VCaP (cell line): ENCODE results near the gene ASB18.

Source experiments
- H3K27ac ChIP-seq: fragments of 450-650 bp; 2 replicates; pipeline ENCODE4 v1.5.1; 2017
- CTCF ChIP-seq: fragments of 450-650 bp; conservative IDR thresholded peaks from 2 replicates; pipeline ENCODE4 v1.5.1; 2017; ENCODE audit warnings: mild to moderate bottlenecking, moderate library complexity

ASB18 gene

GRCh38 chr2:236173036-236173728 is 91.0 kb downstream of the ASB18 start:
- no peak overlapping the region for H3K27ac ChIP-seq
- no peak for TF ChIP-seq CTCF

GRCh38 chr2:236172255-236173035 is 91.8 kb downstream of the ASB18 start:
- TF ChIP-seq CTCF: no peak
- H3K27ac ChIP-seq: no peak overlapping the region

- no peak for TF ChIP-seq CTCF
- no peak overlapping the region for H3K27ac ChIP-seq
Measured at GRCh38 chr2:236171680-236172254, 92.4 kb downstream of the ASB18 start.

GRCh38 chr2:236171181-236171679 is 93.0 kb downstream of the ASB18 start:
- TF ChIP-seq CTCF: no peak
- H3K27ac ChIP-seq: no peak overlapping the region

- no peak overlapping the region for H3K27ac ChIP-seq
Measured at GRCh38 chr2:236170590-236171165, 93.5 kb downstream of the ASB18 start.

GRCh38 chr2:236169741-236170589 is 94.2 kb downstream of the ASB18 start:
- H3K27ac ChIP-seq: no peak overlapping the region
- no peak for TF ChIP-seq CTCF

More at GRCh38 chr2:236170590-236171165, 93.5 kb downstream of the ASB18 start:
- no peak for TF ChIP-seq CTCF
